Fibroblast of the aortic adventitia (primary cell): Measurements from ENCODE around the gene TMEM44. TPM values are rescaled to one million over a fixed set of nuclear protein-coding genes. Genes with fewer than 3 reads are reported as not detected.

ENCODE experiments used
- DNase-seq: peaks from one replicate; pipeline ENCODE4 v3.0.0-alpha.2; 2010; ENCODE audit warnings: low read depth
- H3K4me3 ChIP-seq: 2 replicates; pipeline ENCODE4 v1.5.1; 2011; ENCODE audit warnings: low read depth, mild to moderate bottlenecking, control low read depth, low read length, moderate library complexity
- total RNA-seq: library from RNA; depleted of rRNA; stranded (reverse); fragments of >200 nt; gene quantifications from 2 replicates; pipeline ENCODE4 v1.2.3, GENCODE V29; 2012; ENCODE audit warnings: low replicate concordance
- TF ChIP-seq, protein P1 (sequence below): IDR thresholded peaks from 2 replicates; pipeline ENCODE4 v1.5.1; 2011; ENCODE audit warnings: mild to moderate bottlenecking, low read length, control low read depth, inconsistent platforms; ENCODE audit not compliant: insufficient read depth

The TMEM44 gene
- total RNA-seq, 1 donor, result 16.7 TPM

DNA sequence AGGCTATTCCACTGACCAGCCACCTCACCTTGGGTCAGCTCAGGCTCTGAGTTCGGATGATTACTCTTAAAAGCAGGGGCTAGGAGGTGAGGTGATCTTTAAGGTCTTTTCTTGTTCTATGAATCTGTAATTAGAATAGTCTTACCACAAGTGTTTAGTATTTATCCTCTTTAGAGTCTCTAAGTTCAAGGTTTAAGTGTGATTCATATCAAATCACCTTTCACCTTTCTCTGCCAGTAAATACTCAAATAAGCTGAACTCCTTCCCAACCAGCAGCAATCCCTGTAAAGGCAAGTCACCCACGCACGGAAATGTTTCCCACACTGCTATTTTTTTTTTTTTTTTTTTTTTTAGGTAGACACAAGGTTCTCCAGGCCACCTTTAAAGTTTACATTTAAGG, 14.5 kb upstream of the TMEM44 start:
- DNase-seq, result no peak
- TF ChIP-seq, protein P1, sequence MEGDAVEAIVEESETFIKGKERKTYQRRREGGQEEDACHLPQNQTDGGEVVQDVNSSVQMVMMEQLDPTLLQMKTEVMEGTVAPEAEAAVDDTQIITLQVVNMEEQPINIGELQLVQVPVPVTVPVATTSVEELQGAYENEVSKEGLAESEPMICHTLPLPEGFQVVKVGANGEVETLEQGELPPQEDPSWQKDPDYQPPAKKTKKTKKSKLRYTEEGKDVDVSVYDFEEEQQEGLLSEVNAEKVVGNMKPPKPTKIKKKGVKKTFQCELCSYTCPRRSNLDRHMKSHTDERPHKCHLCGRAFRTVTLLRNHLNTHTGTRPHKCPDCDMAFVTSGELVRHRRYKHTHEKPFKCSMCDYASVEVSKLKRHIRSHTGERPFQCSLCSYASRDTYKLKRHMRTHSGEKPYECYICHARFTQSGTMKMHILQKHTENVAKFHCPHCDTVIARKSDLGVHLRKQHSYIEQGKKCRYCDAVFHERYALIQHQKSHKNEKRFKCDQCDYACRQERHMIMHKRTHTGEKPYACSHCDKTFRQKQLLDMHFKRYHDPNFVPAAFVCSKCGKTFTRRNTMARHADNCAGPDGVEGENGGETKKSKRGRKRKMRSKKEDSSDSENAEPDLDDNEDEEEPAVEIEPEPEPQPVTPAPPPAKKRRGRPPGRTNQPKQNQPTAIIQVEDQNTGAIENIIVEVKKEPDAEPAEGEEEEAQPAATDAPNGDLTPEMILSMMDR, result no peak
- H3K4me3 ChIP-seq, result no peak overlapping the region

DNA sequence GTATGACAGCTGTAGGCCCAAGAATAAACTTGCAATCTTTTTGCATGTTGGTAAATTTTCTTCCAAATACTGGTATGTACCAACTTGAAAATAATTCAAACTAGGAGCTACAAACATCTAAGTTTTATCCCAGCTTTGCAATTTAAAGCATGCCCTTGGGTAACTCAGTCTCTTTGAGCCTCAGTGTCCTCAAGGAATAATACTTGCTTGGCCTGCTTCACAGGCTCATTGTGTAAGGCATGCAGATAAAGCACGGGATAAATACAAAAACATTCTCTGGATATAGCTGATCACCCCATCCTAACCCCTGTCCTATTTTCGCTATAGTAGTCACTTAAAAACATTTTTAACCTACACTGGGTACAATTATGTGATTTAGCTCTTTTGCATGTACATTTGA, 9.6 kb upstream of the TMEM44 start:
- no peak overlapping the region for H3K4me3 ChIP-seq
- TF ChIP-seq, protein P1, result no peak
- no peak for DNase-seq

DNA sequence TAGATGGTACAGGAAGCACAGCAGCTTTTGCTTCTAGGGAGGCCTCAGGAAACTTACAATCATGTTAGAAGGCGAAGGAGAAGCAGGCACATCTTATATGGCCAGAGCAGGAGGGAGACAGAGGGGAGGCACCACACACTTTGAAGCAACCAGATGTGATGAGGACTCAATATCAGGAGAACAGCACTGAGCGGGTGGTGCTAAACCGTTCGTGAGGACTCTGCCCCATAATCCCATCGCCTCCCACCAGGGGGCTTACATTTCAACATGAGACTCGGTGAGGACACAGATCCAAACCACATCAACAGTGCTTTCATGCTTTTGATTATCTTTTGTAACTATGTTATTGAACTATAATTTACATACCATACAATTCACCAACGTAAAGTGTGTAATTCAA, 7.6 kb upstream of the TMEM44 start:
- DNase-seq, result peak; percentile 17
- TF ChIP-seq, protein P1, result peak; percentile 12
- no peak overlapping the region for H3K4me3 ChIP-seq

DNA sequence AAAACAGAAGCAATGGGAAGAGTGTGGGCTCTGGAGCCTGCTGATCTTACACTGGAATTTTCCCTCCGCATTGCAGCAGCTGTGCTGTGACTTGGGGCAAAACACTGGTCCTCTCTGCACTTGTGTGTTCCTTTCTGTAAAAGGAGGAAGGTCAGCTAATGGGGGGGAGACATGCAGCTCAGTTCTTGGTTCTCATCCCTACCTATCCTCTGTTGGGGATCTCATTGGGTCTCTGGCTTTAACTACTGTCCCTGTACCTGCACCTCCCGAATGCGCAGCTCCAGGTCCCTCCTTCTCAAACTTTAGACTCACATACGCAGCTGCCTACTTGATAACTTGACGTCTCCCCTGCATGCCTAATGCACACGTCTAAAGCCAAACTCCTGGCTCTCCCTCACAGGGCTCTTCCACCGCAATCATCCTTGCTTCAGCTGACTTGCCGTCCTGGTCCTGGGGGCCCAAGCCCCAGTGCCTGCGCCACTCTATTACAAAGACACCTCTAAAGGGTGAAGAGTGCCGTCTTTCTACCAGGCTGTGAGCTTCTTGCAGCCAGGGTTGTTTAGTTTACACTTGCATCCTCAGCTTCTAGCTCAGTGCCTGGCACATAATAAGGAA, 5.9 kb upstream of the TMEM44 start:
- no peak overlapping the region for H3K4me3 ChIP-seq
- no peak for DNase-seq
- TF ChIP-seq, protein P1, result no peak

DNA sequence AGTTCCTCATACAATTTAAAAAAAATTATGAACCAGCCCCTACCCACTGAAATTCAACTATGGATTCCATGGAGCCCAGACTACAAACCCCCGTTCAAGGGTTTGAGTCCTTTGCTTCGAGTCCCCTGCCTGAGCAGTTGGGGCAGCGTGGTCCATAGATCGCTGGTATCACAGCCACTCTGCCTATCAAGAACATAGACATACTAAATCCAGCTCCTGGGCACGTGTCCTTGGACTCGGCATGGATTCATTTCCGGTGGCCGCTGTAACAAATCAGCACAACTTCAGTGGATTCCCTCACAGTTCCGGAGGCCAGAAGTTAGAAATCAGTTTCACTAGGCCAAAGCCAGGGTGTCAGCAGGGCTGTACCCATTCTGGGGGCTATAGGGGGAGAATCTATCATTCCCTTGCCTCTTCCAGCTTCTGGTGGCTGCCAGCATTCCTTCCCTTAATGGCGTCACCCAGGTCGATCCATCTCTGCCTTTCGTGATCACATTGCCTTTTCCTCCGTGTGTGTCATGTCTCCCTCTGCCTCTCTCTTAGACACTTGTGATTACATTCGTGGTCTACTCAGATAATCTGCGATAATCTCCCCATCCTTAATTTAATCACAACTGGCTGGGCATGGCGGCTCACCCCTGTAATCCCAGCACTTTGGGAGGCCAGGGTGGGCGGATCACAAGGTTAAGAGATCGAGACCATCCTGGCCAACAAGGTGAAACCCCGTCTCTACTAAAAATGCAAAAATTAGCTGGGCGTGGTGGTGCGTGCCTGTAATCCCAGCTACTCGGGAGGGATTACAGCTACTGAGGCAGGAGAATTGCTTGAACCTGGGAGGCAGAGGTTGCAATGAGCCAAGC, 4.6 kb upstream of the TMEM44 start:
- TF ChIP-seq, protein P1, result no peak
- H3K4me3 ChIP-seq, result no peak overlapping the region
- no peak for DNase-seq

DNA sequence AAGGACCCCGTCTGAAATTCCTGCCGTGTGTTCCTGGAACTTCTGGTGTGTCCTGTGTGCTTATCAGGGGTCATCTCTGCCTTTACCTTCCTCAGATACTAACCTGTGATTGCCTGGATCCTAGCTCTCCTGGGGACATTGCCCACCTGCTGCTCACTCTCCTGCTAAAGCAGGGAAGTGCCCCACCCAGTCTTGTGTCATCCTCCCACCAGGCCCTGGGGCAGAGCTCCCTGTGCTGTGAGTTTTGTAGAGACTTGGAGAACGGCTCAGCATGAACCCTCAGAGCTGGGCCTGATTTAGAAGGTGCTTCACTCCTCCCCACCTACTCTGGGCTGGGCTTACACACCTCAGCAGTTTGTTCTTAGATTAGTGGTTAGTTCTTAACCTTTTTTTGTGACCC, 3.8 kb upstream of the TMEM44 start:
- TF ChIP-seq, protein P1, result no peak
- no peak overlapping the region for H3K4me3 ChIP-seq
- peak; percentile 11 for DNase-seq
